A549 (cell line): Measurements from ENCODE around the gene CRYBG3. TPM values are rescaled to one million over a fixed set of nuclear protein-coding genes. Genes with fewer than 3 reads are reported as not detected.

Experiments used
- ATAC-seq, 2 experiments: fragments of 200-7000 bp in 1 of 2; fragments of >200 bp in 1 of 2; cut with Nextera tagmentation in 1 of 2; cut with Tn5 transposase in 1 of 2; 3 replicates each; pipeline versions ENCODE4 v1.8.0 to v1.9.1; 2018 to 2020; ENCODE audit warnings: mild to moderate bottlenecking in 1 of 2, moderate library complexity in 1 of 2
- CTCF ChIA-PET: fragments of 300-600 bp; sonication (Branson Sonifier 250); formaldehyde crosslinking; extraction: SDS; loops from one replicate; lab custom pipeline; 2021; ENCODE audit warnings: antibody characterized with exemption, inconsistent platforms; lab: Yijun Ruan, JAX
- POLR2A ChIA-PET: fragments of 350-600 bp; formaldehyde crosslinking; extraction: SDS; loops from one replicate; lab custom pipeline; 2021; ENCODE audit warnings: antibody characterized with exemption, inconsistent platforms; lab: Yijun Ruan, JAX
- DNase-seq, 2 experiments: peaks; one replicate each; pipeline versions ENCODE4 v3.0.0 to v3.0.0-alpha.2; 2011 to 2016; ENCODE audit warnings: low read depth in 1 of 2, low spot score in 1 of 2
- FAIRE-seq: peaks from 2 replicates; lab custom pipeline; 2011; peaks lifted over from hg19 to GRCh38; lab: Jason Lieb, UNC
- H3K27ac ChIP-seq, 2 experiments: fragments of >200 bp; sonication (Bioruptor Twin); formaldehyde crosslinking; 3 replicates each; pipeline ENCODE4 v1.5.1; 2016 to 2017
- H3K4me1 ChIP-seq: fragments of >200 bp; sonication (Bioruptor Twin); formaldehyde crosslinking; 3 replicates; pipeline ENCODE4 v1.6.1; 2016
- H3K4me2 ChIP-seq: fragments of >200 bp; sonication (Bioruptor Twin); formaldehyde crosslinking; 3 replicates; pipeline ENCODE4 v1.6.1; 2016
- H3K4me3 ChIP-seq: fragments of >200 bp; sonication (Bioruptor Twin); formaldehyde crosslinking; 3 replicates; pipeline ENCODE4 v1.5.1; 2016
- H3K9me3 ChIP-seq: fragments of >200 bp; sonication (Bioruptor Twin); formaldehyde crosslinking; 3 replicates; pipeline ENCODE4 v1.6.1; 2016
- BHLHE40 ChIP-seq: IDR thresholded peaks from 2 replicates; pipeline ENCODE4 v1.6.1; 2012; ENCODE audit warnings: low read depth, low read length, inconsistent platforms
- CBX2 ChIP-seq: fragments of 200-600 bp; sonication (generic); IDR thresholded peaks from 2 replicates; pipeline ENCODE4 v1.6.1; 2016; ENCODE audit warnings: low read depth, mild to moderate bottlenecking, borderline replicate concordance
- CEBPB ChIP-seq, 2 experiments: fragments of >200 bp in 1 of 2; sonication (Bioruptor Twin) in 1 of 2; formaldehyde crosslinking in 1 of 2; IDR thresholded peaks; 2 replicates each; pipeline ENCODE4 v1.6.1; 2012 to 2016
- CHD2 ChIP-seq: fragments of 150-350 bp; IDR thresholded peaks from 2 replicates; pipeline ENCODE4 v1.6.1; 2014; ENCODE audit warnings: low read length; ENCODE audit not compliant: partially characterized antibody
- CHD4 ChIP-seq: fragments of 200-600 bp; sonication (generic); IDR thresholded peaks from 2 replicates; pipeline ENCODE4 v1.6.1; 2016; ENCODE audit warnings: antibody characterized with exemption, mild to moderate bottlenecking, borderline replicate concordance
- GATA3 ChIP-seq: IDR thresholded peaks from 2 replicates; pipeline ENCODE4 v1.6.1; 2012; ENCODE audit warnings: borderline replicate concordance
- HOXB5 ChIP-seq: fragments of 250-450 bp; sonication (Bioruptor Pico); IDR thresholded peaks from 2 replicates; pipeline ENCODE4 v1.5.0; 2020; ENCODE audit warnings: mild to moderate bottlenecking, moderate library complexity
- JUN ChIP-seq, 2 experiments: fragments of >200 bp; sonication (Bioruptor Twin); formaldehyde crosslinking; IDR thresholded peaks; 2 replicates in 1 of 2; 3 replicates in 1 of 2; pipeline ENCODE4 v1.6.1; 2016 to 2017
- KDM5A ChIP-seq: fragments of 200-600 bp; sonication (generic); IDR thresholded peaks from 2 replicates; pipeline ENCODE4 v1.6.1; 2016; ENCODE audit warnings: antibody characterized with exemption, mild to moderate bottlenecking
- NPAS2 ChIP-seq: fragments of 250-450 bp; sonication (Bioruptor Pico); IDR thresholded peaks from 2 replicates; pipeline ENCODE4 v1.8.0; 2022; ENCODE audit warnings: mild to moderate bottlenecking, moderate library complexity, borderline replicate concordance
- PHF8 ChIP-seq: fragments of 200-600 bp; sonication (generic); IDR thresholded peaks from 2 replicates; pipeline ENCODE4 v1.6.1; 2016; ENCODE audit warnings: low read depth, mild to moderate bottlenecking, antibody characterized with exemption, moderate library complexity, borderline replicate concordance
- RARB ChIP-seq: fragments of 250-450 bp; sonication (Bioruptor Pico); IDR thresholded peaks from 2 replicates; pipeline ENCODE4 v1.8.0; 2021; ENCODE audit warnings: mild to moderate bottlenecking, moderate library complexity
- ZC3H11A ChIP-seq: fragments of 450-650 bp; IDR thresholded peaks from 2 replicates; pipeline ENCODE4 v1.6.1; 2014; ENCODE audit warnings: antibody characterized with exemption, mild to moderate bottlenecking
- ZNF302 ChIP-seq: fragments of 250-450 bp; sonication (Bioruptor Pico); IDR thresholded peaks from 2 replicates; pipeline ENCODE4 v1.9.0; 2021; ENCODE audit warnings: inconsistent platforms, mild to moderate bottlenecking, moderate library complexity
- WGBS: methylation state at CpG from one replicate; pipeline ENCODE4 v1.1.6; 2017; ENCODE audit errors: missing lambda C conversion rate; 5-methylcytosine and 5-hydroxymethylcytosine counted together
- polyA plus RNA-seq, 4 experiments: library from polyadenylated mRNA; depleted of rRNA in 3 of 4; stranded (reverse); fragments of >200 nt; fragmentation: RNase III in 1 of 4; extraction: RNeasy Plus Mini Kit Qiagen cat#74134 plus additional on column Dnase treatment in 1 of 4; gene quantifications; 2 replicates in 3 of 4; 3 replicates in 1 of 4; pipeline ENCODE4 v1.2.3, GENCODE V29; 2011 to 2017
- TF ChIP-seq, protein P1 (sequence below): fragments of 200-600 bp; sonication (generic); IDR thresholded peaks from 2 replicates; pipeline ENCODE4 v1.6.1; 2016; ENCODE audit warnings: antibody characterized with exemption, mild to moderate bottlenecking, moderate library complexity
- TF ChIP-seq, protein P2 (sequence below): IDR thresholded peaks from 2 replicates; pipeline ENCODE4 v1.6.1; 2012
- TF ChIP-seq, protein P3 (sequence below): IDR thresholded peaks from 2 replicates; pipeline ENCODE4 v1.6.1; 2012
- TF ChIP-seq, protein P4 (sequence below): fragments of 250-450 bp; sonication (Bioruptor Pico); IDR thresholded peaks from 2 replicates; pipeline ENCODE4 v1.5.0; 2020; ENCODE audit warnings: low read depth, mild to moderate bottlenecking, moderate library complexity
- TF ChIP-seq, protein P5 (sequence below): fragments of >200 bp; sonication (Bioruptor Twin); formaldehyde crosslinking; IDR thresholded peaks from 3 replicates; pipeline ENCODE4 v1.5.1; 2016
- TF ChIP-seq, protein P6 (sequence below): fragments of >200 bp; sonication (Bioruptor Twin); formaldehyde crosslinking; IDR thresholded peaks from 3 replicates; pipeline ENCODE4 v1.6.1; 2016

CRYBG3 gene
- polyA plus RNA-seq, 2 of the 4 experiments (the other 2 are of a cell fraction): 3.6 to 8.7 TPM

DNA sequence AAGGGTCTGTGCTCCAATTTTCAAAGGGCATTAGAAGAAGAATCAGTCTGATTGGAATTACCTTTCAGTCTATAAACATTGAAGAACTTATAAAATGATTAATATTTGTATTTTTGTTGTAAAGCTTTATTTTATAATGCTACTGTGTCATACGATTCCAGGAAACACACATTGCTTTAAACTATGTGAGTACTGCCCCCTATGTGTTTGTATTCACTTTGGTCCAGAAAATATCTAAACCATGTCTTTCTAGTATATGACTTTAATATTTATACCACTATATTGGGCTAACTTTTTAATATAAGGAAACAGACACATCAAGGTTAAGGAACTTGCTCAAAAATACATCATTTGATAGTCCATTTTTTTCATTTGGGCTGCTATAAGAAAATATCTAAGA lies 153.7 kb downstream of the CRYBG3 start:
- Histone ChIP-seq H3K9me3 (no peaks in the 10 kb centered on the region), H3K4me1 (peaks cover 11% of the 10 kb centered on the region; the same call in 2 of the 3 replicates), H3K4me2 (no peak overlapping the region), H3K4me3 (no peak overlapping the region), H3K27ac (no peak overlapping the region)
- DNase-seq (no peak), FAIRE-seq (no peak), ATAC-seq (no peak)
- CTCF ChIA-PET: interaction anchor here (1.0 to 1.6 kb wide), 2 partner anchors 10 kb away, joined by 3 read pairs; no protein-coding TSS in a partner anchor
- POLR2A ChIA-PET: no interaction called here
- TF ChIP-seq, protein P1, sequence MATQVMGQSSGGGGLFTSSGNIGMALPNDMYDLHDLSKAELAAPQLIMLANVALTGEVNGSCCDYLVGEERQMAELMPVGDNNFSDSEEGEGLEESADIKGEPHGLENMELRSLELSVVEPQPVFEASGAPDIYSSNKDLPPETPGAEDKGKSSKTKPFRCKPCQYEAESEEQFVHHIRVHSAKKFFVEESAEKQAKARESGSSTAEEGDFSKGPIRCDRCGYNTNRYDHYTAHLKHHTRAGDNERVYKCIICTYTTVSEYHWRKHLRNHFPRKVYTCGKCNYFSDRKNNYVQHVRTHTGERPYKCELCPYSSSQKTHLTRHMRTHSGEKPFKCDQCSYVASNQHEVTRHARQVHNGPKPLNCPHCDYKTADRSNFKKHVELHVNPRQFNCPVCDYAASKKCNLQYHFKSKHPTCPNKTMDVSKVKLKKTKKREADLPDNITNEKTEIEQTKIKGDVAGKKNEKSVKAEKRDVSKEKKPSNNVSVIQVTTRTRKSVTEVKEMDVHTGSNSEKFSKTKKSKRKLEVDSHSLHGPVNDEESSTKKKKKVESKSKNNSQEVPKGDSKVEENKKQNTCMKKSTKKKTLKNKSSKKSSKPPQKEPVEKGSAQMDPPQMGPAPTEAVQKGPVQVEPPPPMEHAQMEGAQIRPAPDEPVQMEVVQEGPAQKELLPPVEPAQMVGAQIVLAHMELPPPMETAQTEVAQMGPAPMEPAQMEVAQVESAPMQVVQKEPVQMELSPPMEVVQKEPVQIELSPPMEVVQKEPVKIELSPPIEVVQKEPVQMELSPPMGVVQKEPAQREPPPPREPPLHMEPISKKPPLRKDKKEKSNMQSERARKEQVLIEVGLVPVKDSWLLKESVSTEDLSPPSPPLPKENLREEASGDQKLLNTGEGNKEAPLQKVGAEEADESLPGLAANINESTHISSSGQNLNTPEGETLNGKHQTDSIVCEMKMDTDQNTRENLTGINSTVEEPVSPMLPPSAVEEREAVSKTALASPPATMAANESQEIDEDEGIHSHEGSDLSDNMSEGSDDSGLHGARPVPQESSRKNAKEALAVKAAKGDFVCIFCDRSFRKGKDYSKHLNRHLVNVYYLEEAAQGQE: no peak
- TF ChIP-seq PHF8 (no peak), KDM5A (no peak), ZC3H11A (no peak), GATA3 (no peak), JUN (IDR thresholded peaks at IDR 0.05) (no peak), CHD2 (no peak), BHLHE40 (no peak), NPAS2 (CRISPR knock-in tag) (no peak), CBX2 (no peak), CHD4 (no peak), ZNF302 (CRISPR knock-in tag) (no peak), CEBPB (IDR thresholded peaks at IDR 0.05) (no peak), RARB (CRISPR knock-in tag) (no peak), HOXB5 (no peak)
- TF ChIP-seq, protein P2, sequence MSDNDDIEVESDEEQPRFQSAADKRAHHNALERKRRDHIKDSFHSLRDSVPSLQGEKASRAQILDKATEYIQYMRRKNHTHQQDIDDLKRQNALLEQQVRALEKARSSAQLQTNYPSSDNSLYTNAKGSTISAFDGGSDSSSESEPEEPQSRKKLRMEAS: no peak
- TF ChIP-seq, protein P3, sequence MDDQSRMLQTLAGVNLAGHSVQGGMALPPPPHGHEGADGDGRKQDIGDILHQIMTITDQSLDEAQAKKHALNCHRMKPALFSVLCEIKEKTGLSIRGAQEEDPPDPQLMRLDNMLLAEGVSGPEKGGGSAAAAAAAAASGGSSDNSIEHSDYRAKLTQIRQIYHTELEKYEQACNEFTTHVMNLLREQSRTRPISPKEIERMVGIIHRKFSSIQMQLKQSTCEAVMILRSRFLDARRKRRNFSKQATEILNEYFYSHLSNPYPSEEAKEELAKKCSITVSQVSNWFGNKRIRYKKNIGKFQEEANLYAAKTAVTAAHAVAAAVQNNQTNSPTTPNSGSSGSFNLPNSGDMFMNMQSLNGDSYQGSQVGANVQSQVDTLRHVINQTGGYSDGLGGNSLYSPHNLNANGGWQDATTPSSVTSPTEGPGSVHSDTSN: no peak
- TF ChIP-seq, protein P4, sequence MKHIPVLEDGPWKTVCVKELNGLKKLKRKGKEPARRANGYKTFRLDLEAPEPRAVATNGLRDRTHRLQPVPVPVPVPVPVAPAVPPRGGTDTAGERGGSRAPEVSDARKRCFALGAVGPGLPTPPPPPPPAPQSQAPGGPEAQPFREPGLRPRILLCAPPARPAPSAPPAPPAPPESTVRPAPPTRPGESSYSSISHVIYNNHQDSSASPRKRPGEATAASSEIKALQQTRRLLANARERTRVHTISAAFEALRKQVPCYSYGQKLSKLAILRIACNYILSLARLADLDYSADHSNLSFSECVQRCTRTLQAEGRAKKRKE (CRISPR knock-in tag): no peak
- TF ChIP-seq, protein P5, sequence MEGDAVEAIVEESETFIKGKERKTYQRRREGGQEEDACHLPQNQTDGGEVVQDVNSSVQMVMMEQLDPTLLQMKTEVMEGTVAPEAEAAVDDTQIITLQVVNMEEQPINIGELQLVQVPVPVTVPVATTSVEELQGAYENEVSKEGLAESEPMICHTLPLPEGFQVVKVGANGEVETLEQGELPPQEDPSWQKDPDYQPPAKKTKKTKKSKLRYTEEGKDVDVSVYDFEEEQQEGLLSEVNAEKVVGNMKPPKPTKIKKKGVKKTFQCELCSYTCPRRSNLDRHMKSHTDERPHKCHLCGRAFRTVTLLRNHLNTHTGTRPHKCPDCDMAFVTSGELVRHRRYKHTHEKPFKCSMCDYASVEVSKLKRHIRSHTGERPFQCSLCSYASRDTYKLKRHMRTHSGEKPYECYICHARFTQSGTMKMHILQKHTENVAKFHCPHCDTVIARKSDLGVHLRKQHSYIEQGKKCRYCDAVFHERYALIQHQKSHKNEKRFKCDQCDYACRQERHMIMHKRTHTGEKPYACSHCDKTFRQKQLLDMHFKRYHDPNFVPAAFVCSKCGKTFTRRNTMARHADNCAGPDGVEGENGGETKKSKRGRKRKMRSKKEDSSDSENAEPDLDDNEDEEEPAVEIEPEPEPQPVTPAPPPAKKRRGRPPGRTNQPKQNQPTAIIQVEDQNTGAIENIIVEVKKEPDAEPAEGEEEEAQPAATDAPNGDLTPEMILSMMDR: no peak
- TF ChIP-seq, protein P6, sequence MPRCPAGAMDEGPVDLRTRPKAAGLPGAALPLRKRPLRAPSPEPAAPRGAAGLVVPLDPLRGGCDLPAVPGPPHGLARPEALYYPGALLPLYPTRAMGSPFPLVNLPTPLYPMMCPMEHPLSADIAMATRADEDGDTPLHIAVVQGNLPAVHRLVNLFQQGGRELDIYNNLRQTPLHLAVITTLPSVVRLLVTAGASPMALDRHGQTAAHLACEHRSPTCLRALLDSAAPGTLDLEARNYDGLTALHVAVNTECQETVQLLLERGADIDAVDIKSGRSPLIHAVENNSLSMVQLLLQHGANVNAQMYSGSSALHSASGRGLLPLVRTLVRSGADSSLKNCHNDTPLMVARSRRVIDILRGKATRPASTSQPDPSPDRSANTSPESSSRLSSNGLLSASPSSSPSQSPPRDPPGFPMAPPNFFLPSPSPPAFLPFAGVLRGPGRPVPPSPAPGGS: no peak
- 76% methylated on average over 1 of the region's 1 CpG for WGBS
